ENCODE data around the gene MAPKAP1. TPM values are rescaled to one million over a fixed set of nuclear protein-coding genes. Genes with fewer than 3 reads are reported as not detected.

MAPKAP1 gene
- total RNA-seq, 1 donor from 2014 or later, result 127 TPM

DNA sequence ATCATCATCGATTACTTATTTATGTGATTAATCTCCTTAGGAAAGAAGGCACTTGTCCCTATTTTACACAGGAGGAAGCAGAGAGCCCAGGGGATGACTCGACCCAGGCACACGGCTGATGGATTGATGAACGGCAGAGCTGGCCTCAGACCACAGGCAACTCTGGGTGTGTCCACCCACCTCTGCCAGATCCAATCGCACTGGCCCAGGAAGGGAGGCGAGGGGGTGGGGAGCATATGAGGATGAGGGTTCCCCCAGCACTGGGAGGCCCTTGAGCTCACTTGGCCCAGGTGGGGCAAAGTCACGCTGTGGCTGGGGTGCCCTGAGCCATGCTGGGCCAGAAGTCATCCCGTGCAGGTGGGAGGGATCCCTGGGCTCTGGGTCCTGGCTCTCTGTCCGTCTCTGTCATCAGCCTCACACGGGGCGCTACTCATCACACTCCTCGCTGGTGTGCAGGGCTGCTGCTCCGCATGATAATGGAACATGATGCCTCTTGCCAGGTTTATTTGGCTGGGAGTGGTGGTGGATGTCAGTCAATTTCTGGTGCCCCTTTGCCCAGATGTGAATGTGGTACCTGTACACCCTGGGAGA lies 285.3 kb downstream of the MAPKAP1 start:
- intact Hi-C loops (cut with micrococcal nuclease), result no loop called here
- no peaks in the 10 kb centered on the region for H3K9me3 ChIP-seq (replicated peaks)
- DNase-seq, result no peak

GRCh38 chr9:125421166-125421565 lies 285.8 kb downstream of the MAPKAP1 start:
- no peak for DNase-seq
- no peak overlapping the region for H3K4me3 ChIP-seq
- no peak overlapping the region for H3K27ac ChIP-seq (replicated peaks)
- intact Hi-C loops (cut with micrococcal nuclease), result no loop called here
- H3K27me3 ChIP-seq (ENCODE audit: low read depth), result no peaks in the 10 kb centered on the region
- H3K9me3 ChIP-seq (replicated peaks), result no peaks in the 10 kb centered on the region
- no peaks in the 10 kb centered on the region for H3K4me1 ChIP-seq
- TF ChIP-seq CTCF (IDR thresholded peaks at IDR 0.05; ENCODE audit: borderline replicate concordance), result no peak
- no peaks in the 10 kb centered on the region for H3K36me3 ChIP-seq

More for the DNA sequence above, 285.3 kb downstream of the MAPKAP1 start:
- H3K4me3 ChIP-seq, result no peak overlapping the region
- no peaks in the 10 kb centered on the region for H3K27me3 ChIP-seq (ENCODE audit: low read depth)
- no peak for TF ChIP-seq CTCF (IDR thresholded peaks at IDR 0.05; ENCODE audit: borderline replicate concordance)
- H3K36me3 ChIP-seq, result no peaks in the 10 kb centered on the region
- H3K4me1 ChIP-seq, result no peaks in the 10 kb centered on the region
- H3K27ac ChIP-seq (replicated peaks), result no peak overlapping the region

DNA sequence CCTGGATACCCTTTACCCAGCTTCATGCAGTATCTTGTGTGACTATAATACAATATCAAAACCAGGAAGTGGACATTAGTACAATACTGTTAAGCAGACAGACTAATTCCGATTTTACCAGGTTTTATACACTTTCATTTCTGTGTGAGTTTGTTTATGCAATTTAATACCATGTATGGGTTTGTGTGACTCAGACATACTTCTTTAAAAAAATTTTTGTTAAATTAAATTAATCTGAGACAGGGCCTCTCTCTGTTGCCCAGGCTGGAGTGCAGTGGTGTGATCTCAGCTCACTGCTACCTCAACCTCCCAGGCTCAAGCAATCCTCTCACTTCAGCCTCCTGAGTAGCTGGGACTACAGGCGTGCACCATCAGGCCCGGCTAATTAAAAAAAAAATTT lies 288.6 kb downstream of the MAPKAP1 start:
- TF ChIP-seq CTCF (IDR thresholded peaks at IDR 0.05; ENCODE audit: borderline replicate concordance), result no peak
- Histone ChIP-seq H3K27me3 (ENCODE audit: low read depth) (no peaks in the 10 kb centered on the region), H3K4me1 (no peaks in the 10 kb centered on the region), H3K36me3 (no peaks in the 10 kb centered on the region), H3K9me3 (replicated peaks) (no peaks in the 10 kb centered on the region), H3K4me3 (no peak overlapping the region), H3K27ac (replicated peaks) (no peak overlapping the region)
- intact Hi-C loops (cut with micrococcal nuclease), result no loop called here
- no peak for DNase-seq

- intact Hi-C loops (cut with micrococcal nuclease), result no loop called here
- H3K27me3 ChIP-seq (ENCODE audit: low read depth), result no peaks in the 10 kb centered on the region
- no peak for DNase-seq
- no peaks in the 10 kb centered on the region for H3K36me3 ChIP-seq
- TF ChIP-seq CTCF (IDR thresholded peaks at IDR 0.05; ENCODE audit: borderline replicate concordance), result no peak
- H3K9me3 ChIP-seq (replicated peaks), result no peaks in the 10 kb centered on the region
- H3K4me1 ChIP-seq, result no peaks in the 10 kb centered on the region
- H3K27ac ChIP-seq (replicated peaks), result no peak overlapping the region
- no peak overlapping the region for H3K4me3 ChIP-seq
Measured at GRCh38 chr9:125416517-125416916, 290.5 kb downstream of the MAPKAP1 start.

DNA sequence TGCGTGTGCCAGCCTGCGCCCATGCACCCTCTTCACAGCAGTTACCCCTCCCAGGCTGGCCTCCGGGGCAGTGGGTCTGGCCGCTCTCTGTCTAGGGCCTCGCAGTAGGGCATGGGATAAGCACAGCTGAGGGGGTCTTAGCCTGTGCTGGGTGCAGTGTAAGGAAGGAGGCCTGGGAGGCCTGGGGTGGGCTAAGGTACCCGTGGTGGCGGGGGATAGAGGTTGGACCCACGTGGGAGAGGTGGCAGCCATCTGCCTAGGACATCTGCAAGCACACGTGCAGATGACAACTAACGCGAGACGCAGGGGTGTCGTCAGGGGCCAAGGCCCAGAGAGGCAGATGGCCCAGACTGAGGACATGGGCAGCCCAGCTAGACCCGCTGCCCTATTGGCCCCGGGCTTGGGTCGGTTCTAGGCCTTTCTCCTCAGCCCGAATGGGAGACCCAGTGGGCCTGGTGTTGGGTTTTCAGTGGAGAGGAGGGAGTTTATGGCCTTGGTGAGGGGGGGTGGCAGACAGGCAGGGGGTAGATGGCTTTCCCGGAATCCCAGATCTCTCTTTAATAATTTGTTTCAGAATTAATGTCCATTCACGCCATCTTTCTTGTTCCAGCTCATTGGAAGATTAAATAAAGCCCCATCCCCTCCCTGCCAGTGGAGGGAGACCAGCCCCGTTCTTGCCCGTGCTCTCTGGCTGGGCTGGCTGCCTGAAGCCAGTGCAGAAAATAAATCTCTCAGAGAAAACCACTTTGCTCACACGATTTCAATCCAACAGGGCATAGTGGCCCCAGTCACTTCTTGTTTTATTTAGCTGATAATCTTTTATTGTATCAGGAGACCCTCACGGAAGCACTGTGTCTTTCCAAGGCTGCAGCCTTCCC lies 291.2 kb downstream of the MAPKAP1 start:
- DNase-seq, result no peak
- Histone ChIP-seq H3K36me3 (no peaks in the 10 kb centered on the region), H3K27ac (replicated peaks) (no peak overlapping the region), H3K4me1 (no peaks in the 10 kb centered on the region), H3K27me3 (ENCODE audit: low read depth) (no peaks in the 10 kb centered on the region), H3K4me3 (no peak overlapping the region), H3K9me3 (replicated peaks) (no peaks in the 10 kb centered on the region)
- peak; percentile 23 for TF ChIP-seq CTCF (IDR thresholded peaks at IDR 0.05; ENCODE audit: borderline replicate concordance)
- intact Hi-C loops (cut with micrococcal nuclease), result no loop called here

All from left ventricle myocardium inferior (tissue), 1 donor.